Hippocampal formation (tissue), 2 donors: ENCODE measurements around the gene CCNJ.
A peak's percentile ranks its signal among the peaks of the same experiment; 100 is the strongest.
"Not testable (repeated sequence)": the region's sequence is repeated elsewhere in the genome, so short reads cannot be mapped to it uniquely, and the experiment has no call there.

Source experiments
- DNase-seq, 2 donors: peaks; one replicate each; lab custom pipeline; 2025; lab: John Stamatoyannopoulos, UW

Gene CCNJ, protein sequence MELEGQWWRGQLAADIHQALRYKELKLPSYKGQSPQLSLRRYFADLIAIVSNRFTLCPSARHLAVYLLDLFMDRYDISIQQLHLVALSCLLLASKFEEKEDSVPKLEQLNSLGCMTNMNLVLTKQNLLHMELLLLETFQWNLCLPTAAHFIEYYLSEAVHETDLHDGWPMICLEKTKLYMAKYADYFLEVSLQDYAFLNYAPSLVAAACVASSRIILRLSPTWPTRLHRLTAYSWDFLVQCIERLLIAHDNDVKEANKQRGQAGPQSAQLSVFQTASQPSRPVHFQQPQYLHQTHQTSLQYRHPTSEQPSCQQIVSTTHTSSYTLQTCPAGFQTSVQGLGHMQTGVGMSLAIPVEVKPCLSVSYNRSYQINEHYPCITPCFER

DNA sequence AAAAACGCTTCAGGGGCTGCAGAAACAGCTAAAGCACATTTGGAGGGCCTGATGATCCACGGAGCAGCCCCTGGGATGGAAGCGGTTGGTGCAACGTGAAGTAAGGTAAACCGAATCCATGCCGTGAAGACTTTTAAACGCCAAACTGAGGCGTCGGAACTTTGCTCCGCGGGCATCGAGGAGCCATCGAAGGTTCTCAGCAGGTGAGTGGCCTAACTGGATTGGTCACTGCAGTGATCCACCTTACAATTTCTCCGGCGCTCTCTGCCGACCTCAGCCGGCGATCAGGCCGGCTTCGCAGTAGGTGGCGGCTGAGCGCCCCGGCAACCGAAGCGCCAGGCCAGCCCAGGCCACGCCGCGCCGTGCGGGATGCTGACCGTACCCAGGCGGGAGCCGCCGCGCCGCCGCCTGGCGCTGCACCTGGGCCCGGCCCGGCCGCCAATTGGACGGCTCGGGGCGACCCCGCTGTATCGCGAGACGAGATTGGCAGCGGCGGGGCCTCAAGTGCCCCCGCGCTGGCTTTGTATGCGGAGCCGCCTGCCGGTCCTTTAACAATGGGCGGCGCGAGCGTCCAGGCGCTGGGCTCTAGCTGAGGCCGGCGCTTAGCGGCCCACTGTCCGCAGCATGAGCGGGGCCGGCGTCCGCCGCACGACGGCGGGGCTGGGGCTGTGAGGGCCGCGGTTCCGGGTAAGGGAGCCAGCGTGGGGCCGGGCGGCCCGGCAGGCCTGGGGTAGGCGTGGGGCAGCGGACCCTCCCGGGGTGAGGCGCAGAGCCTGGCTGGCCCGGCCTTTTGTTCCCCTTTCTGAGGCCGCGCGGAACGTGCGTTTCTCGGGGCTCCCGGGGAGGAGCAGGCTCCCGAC is at the start of gene CCNJ:
Gene CCNJ (plus strand): TSS at position 551 of the 860 bp plus-strand sequence. CDS start 811 bp downstream, outside the sequence.
- DNase-seq, result peak; percentile 74 to 81

DNA sequence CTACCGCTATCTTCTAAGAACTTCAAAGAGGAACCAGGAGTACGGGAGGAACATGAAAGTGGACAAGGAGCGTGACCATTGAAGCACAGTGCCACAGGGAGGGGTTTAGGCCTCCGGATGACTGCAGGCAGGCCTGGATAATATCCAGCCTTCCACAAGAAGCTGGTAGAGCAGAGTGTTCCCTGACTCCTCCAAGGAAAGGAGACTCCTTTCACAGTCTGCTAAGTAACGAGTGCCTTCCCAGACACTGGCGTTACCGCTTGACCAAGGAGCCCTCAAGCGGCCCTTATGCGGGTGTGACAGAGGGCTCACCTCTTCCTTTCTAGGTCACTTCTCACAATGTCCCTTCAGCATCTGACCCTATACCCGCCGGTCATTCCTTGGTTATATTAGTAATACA is 49.0 kb upstream of the CCNJ start:
- DNase-seq, result not testable (repeated sequence)

DNA sequence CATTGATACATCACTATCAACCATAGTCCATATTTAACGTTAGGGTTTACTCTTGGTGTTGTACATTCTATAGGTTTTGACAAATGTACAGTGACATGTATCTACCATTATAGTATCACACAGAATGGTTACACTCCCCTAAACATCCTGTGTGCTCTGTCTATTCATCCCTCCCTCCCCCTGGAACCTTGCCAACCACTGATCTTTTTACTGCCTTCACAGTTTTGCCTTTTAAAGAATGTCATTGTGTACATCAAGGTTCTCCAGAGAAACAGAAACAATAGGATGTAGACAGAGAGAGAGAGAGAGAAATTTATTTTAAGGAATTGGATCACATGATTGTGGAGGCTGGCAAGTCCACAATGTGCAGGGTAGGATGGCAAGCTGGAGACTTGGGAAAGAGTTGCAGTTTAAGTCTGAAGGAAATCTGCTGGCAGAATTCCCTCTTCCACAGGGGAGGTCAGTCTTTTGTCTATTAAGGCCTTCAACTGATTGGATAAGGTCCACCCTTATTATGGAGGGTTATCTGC is 45.1 kb upstream of the CCNJ start:
- DNase-seq, result no peak

DNA sequence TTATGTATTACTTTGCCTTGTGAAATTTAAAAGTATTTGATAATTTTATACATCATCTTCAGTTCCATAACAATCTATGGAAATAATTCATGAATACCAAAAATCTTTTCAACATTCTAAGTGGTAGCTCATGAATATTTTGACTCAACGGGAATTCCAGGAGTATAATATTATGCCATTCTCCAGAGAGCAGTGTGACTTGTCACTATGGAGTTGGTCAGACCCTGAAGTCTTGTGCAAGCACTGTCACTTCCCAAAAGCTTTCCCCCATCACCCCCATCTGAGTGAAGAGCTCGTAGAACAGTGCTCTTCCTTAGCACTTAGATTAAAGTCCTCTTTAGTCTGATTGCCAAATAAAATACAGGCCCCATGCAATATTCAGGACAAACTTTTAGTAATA is 29.4 kb upstream of the CCNJ start:
- no peak for DNase-seq

DNA sequence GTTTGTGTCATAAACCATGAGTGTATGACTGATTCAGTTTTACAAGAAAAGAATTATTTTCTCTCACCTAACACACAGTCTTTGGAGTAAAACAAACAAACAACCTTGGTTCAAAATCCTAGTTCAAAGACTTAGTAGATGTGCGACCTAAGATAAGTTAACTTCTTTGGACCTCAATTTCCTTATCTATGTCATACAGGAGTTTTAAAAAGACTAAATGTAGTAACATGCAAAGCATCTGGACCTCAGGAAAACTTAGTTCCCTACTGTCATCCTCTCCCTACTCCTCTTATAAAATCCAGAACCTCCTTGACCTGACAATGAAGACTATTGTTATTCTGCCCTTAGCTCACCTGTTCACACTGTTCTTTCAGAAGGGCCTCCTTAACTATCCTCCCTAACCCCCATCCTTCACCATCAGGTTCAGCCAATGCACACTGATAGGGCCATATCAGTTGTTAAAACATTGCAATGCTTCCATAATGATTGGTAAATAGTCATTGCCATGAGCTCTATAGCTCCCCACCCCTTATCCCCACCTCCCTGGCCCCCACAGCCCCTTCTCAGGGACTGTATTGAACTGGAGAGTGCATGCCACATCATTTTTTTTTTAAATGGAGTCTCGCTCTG is 28.8 kb upstream of the CCNJ start:
- no peak for DNase-seq

DNA sequence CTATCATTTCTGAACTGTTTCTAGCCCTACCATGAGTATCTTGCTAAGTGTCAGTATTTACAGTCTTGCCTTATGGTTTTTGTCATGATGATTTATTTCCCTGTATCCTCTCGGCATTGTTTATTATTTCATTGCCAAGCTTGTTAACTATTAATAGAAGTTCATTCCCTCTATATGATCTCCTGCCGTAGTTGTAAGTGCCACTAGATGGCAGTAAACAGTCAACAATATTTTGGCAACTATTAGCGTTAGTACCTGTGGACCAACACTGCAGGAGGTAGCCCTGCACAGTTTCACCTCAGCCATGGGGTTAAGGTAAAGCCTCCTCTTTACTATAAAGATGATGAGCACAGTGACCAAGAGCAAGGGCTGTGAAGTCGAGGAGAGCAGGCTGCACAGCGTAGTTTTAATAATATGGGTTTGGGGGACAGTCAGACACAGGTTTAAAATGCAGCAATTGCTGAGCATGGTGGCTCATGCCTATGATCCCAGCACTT is 26.1 kb upstream of the CCNJ start:
- DNase-seq, result peak; percentile 5 to 24

DNA sequence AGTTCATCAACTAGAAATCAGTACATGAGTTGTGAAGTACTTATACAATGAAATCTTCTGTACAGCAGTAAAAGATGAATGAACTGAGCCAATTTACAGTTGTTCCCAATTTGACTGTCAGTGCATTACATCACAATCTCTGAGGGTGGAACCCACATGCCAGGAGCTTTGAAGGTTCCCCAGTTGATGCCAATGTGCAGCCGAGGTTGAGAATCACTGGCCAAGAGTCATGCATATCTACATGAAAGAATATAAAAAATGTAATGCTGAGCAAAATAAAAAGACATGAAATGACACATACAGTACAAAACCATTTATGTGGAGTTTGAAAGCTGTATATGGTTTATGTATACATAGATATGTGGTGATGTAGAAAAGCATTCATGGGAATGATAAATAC is 22.1 kb upstream of the CCNJ start:
- DNase-seq, result no peak

DNA sequence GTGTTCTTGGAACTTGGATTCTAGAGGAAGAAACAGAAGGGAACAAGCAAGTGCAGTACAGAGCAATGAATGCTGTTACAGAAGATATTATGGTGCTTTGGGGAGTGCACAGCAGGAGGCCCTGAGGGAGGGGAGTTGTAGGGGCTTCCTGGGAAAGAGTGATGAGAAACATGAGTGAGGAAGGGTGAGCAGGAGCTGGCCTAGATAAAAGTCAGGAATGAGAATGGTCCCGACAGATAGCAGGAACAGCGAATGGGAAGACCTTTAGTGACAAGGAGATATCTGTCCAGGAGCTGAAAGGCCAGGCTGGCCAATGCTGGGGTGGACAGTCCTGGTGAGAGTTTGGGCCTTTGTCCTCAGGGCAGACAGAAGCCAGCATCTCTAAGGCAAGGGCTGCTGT is 20.6 kb upstream of the CCNJ start:
- no peak for DNase-seq

DNA sequence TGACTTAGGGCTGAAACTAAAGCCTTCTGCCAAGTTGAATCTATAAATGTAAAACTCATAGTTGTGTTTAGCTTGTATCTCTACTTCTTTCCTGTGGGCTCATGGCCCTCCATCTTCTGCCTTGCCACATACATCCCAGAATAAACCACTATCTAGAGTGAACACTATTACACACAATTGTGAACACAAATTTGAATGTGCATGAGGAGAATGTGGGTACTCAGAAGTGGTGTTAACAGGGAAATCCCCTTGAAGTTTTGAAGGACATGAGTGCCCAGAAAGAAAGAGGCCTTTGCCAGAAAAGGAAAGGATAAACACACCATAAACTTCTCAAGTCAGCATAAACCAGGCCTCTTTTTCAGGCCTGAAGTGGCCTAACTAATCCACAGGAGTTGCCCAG is 20.2 kb upstream of the CCNJ start:
- DNase-seq, result no peak

DNA sequence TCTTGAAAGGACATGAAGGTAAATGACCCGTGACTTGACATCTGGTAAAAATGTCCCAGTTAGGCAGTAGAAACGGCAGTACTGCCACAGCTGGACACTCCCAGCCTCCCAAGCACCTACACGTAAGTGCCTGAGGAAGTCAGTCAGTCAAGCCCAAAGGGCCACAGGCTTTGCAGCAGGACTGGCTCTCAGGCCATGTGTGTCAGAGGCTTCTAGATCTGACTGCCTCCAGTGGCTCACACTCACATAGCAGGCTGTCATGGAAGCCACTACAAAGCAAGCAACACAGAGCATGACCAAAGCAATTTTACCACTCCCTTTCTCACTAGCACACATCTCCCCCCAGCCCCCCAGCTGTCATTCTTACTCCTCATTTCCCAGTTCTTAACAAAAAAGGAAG is 17.8 kb upstream of the CCNJ start:
- DNase-seq, result no peak

DNA sequence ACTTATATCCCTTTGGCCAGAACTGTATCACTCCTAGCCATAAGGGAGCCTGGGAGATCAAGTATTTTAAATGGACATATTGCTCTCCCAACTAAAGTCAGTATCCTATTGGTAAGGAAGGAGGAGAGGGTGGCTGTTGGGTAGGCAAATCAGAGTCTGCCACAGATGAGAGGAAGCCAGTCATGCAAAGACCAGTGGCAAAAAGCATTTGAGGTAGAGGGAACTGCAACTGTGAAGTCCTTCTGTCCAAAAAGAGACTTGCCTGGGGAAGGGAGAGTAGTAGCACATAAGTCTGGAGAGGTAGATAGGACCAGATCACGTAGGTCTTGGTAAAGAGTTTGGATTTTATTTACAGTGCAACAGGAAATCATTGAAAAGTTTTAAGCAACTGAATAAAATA is 8.8 kb upstream of the CCNJ start:
- DNase-seq, result no peak

DNA sequence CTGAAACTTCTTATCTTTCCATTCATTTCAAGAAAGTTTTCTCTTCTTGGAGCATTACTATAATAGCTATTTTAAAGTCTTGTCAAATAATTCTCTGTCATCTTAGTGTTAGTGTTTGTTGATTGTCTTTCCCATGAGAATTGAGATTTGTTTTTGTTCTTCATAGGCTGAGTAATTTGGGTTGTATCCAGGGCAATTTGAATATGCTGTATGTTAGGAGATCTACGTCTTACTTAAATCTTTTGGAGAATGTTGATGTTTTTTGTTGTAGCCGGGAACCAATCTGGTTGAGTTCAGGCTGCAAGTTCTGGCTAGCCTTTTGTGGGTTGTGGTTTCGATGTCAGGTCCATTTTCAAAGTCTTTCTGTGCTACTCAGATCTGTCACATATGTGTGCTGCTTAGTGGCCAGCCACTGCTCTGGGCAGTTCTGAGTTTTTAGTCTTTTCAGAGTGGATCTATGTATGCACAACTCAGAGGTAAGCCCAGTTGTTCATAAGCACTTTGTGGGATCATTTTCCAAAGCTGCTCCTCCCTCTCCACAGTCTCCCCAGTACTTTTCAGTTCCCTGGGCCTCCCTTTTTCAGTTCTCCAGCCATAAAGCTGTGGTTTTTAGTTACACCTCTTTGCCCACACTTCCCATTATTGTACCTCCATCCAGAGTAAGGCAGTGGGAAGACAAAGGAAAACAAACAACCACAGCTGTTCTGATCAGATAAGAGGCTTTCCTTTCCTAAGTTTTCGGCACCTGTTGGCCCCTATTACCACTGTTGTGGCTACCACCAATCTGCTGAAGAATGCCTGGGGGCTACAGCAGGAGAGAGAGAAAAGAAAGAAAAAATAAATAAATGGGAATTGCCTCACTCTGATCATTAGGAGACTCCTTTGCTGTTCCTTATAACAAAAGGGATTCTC is 4.7 kb upstream of the CCNJ start:
- DNase-seq, result no peak

DNA sequence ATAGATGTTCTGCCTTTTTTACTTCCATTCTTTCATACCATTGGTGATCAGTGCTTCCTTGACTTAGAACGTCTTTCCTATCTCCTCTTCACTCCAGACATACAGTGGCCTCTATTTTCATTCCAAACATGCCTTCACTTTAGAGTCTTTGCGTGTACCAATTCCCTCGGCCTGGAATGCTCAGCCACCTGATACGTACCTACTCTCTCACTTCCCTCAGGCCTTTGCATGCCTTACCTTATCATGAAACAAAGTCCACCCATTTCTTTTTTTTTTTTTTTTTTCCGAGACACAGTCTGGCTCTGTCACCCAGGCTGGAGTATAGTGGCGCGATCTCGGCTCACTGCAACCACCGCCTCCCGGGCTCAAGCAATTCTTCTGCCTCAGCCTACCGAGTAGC is 2.2 kb upstream of the CCNJ start:
- no peak for DNase-seq

DNA sequence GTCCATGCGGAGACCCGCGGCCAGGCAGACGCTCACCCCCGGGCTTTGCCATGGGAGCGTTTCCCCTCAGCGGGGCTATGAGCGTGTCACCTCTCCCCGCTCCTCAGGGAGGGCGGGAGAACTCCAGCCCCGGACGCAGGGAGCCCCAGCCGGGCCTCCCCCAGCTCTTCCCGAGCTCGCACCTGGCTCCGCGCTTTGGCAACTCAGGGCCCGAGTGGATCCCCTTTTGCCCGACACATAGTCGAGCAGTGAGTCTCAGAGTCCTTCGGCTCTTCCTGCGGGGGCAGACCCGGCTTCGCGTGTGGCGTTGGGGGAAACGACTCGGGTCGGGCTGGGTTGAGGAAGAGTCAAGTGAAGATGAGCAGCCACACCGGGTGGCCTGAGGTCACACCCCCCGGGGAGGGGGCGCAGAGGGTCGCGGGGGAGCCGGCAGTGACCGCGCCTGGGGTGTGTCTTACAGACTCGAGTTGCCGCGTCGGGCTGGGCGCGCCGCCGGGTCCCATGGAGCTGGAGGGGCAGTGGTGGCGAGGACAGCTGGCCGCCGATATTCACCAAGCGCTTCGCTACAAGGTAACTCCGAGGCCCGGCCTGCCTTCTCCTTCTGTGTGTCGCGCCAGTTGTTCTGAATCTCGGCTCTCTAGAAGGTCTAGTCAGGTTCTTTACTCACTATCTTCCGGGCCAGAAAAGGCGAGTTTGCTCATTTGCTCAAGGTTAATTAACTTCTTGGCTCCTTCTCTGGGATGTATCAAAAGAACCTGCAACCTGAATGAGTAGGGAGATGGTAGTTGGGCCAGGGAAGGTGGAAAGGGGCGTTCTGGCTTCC is 721 bp downstream of the CCNJ start:
- DNase-seq, result peak in 1 of 2 donors; percentile 64

DNA sequence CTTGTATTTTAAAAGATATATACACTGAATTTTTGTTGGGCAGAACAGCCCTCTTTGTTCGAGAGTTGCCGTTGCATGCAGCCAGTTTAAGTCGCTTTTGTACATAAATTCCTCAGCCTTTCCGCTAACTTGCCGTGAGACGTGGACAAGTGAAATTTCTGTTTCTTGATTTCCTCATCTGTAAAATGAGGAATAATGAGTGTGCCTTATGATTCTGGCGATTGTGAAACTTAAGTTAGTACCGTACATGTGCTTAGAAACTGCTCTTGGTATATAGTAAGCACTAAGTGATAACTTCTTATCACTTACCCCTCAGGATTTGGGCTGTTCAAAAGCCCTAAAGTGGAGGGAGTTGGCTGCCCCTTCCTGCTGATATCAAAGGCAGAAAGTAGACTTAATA is 1.4 kb downstream of the CCNJ start:
- DNase-seq, result no peak

DNA sequence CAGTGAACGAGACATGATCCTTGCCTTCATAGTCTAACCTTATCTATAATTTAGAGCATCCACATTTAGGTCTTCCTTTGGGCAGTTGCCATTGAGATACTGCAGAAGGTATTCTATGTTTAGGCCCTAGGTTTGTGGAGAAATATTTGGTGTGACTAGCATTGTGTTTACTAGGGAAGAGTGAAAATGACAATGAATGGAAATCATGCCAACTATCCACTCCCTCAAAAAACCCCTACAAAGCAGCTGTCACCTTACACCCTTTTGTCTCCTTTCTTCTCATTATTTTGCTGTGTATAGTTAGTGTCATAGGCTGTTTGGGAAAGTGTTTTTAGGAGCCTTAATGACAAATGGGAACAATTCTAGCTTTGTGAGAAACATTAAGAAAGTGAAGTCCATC is 3.2 kb downstream of the CCNJ start:
- no peak for DNase-seq

DNA sequence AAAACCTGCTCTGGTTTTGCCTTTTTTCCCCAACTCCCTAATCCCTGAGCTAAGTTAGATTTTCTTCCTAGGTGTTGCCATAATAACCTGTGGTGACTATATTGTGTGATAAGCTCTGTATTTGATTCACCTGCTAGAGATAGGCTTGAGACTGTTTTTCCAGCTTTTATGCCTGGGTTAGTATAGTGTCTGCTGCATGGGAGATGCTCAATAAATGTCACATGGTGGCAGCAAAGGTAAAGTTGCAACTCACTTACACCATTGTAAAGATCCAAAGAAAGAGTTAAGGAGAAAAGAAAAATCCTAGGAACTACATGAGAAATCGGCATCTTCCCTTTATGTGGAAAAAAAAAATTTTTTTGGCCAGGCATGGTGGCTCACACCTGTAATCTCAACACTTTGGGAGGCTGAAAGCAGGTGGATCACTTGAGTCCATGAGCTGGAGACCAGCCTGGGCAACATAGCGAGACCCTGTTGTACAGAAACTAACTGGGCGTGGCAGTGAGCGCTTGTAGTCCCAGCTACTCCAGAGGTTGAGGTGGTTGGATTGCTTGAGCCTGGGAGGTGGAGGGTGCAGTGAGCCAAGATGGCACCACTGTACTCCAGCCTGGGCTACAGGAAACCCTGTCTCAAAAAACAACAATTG is 3.7 kb downstream of the CCNJ start:
- no peak for DNase-seq

DNA sequence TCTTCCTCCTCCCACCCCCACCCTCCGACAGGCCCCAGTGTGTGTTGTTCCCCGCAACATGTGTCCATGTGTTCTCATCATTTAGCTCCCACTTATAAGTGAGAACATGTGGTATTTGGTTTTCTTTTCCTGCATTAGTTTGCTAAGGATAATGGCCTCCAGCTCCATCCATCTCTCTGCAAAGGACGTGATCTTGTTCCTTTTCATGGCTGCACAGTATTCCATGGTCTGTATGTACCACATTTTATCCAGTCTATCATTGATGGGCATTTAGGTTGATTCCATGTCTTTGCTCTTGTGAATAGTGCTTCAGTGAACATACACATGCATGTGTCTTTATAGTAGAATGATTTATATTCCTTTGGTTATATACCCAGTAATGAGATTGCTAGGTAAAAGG is 4.5 kb downstream of the CCNJ start:
- DNase-seq, result not testable (repeated sequence)

DNA sequence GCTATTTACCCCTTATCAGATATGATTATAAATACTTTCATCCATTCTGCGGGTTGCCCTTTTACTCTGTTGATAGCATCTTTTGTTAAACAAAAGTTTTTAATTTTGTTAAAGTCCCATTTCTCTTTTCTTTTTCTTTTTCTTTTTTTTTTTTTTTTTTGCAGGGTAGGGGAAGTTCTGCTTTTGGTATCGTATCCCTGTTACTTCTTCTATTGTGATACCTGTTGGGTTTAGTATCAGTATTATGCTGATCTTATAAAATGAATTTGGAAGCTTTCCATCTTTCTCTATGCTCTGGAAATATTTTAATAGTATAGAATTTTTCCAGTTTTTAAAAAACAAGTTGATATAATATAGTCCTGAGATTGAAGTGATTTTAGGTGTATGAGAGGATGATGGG is 6.0 kb downstream of the CCNJ start:
- DNase-seq, result no peak

DNA sequence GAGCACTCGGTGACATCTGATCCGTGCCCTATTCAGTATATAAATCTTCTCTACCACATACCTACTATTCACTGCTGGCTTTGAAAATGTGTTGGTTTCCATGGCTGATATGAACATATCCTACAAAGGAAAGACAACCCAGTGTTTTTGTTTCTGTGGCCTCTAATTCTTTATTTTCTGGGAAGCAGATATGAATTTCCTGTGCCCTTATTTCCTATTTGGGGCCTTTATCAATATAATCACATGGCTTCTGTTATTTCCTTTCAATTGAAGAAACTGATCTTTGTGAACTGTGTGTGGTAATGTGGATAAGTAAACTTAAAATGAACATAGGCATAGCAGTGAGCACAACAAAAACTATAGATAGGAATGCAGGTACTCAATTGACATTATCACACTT is 10.6 kb downstream of the CCNJ start:
- no peak for DNase-seq
